A549 (cell line): Measurements from ENCODE around the gene SLC25A48. TPM values are rescaled to one million over a fixed set of nuclear protein-coding genes. Genes with fewer than 3 reads are reported as not detected.

Experiments used
- ATAC-seq, 2 experiments: fragments of 200-7000 bp in 1 of 2; fragments of >200 bp in 1 of 2; cut with Nextera tagmentation in 1 of 2; cut with Tn5 transposase in 1 of 2; 3 replicates each; pipeline versions ENCODE4 v1.8.0 to v1.9.1; 2018 to 2020; ENCODE audit warnings: mild to moderate bottlenecking in 1 of 2, moderate library complexity in 1 of 2
- CTCF ChIA-PET: fragments of 300-600 bp; sonication (Branson Sonifier 250); formaldehyde crosslinking; extraction: SDS; loops from one replicate; lab custom pipeline; 2021; ENCODE audit warnings: antibody characterized with exemption, inconsistent platforms; lab: Yijun Ruan, JAX
- POLR2A ChIA-PET: fragments of 350-600 bp; formaldehyde crosslinking; extraction: SDS; loops from one replicate; lab custom pipeline; 2021; ENCODE audit warnings: antibody characterized with exemption, inconsistent platforms; lab: Yijun Ruan, JAX
- DNase-seq, 2 experiments: peaks; one replicate each; pipeline versions ENCODE4 v3.0.0 to v3.0.0-alpha.2; 2011 to 2016; ENCODE audit warnings: low read depth in 1 of 2, low spot score in 1 of 2
- FAIRE-seq: peaks from 2 replicates; lab custom pipeline; 2011; peaks lifted over from hg19 to GRCh38; lab: Jason Lieb, UNC
- H3K27ac ChIP-seq, 2 experiments: fragments of >200 bp; sonication (Bioruptor Twin); formaldehyde crosslinking; 3 replicates each; pipeline ENCODE4 v1.5.1; 2016 to 2017
- H3K4me1 ChIP-seq: fragments of >200 bp; sonication (Bioruptor Twin); formaldehyde crosslinking; 3 replicates; pipeline ENCODE4 v1.6.1; 2016
- H3K4me2 ChIP-seq: fragments of >200 bp; sonication (Bioruptor Twin); formaldehyde crosslinking; 3 replicates; pipeline ENCODE4 v1.6.1; 2016
- H3K4me3 ChIP-seq: fragments of >200 bp; sonication (Bioruptor Twin); formaldehyde crosslinking; 3 replicates; pipeline ENCODE4 v1.5.1; 2016
- H3K9me3 ChIP-seq: fragments of >200 bp; sonication (Bioruptor Twin); formaldehyde crosslinking; 3 replicates; pipeline ENCODE4 v1.6.1; 2016
- BCL3 ChIP-seq: fragments of >200 bp; sonication (Bioruptor Twin); formaldehyde crosslinking; IDR thresholded peaks from 3 replicates; pipeline ENCODE4 v1.6.1; 2016
- BHLHE40 ChIP-seq: IDR thresholded peaks from 2 replicates; pipeline ENCODE4 v1.6.1; 2012; ENCODE audit warnings: low read depth, low read length, inconsistent platforms
- CBX8 ChIP-seq: fragments of 200-600 bp; sonication (generic); IDR thresholded peaks from 2 replicates; pipeline ENCODE4 v1.6.1; 2016
- CEBPB ChIP-seq, 2 experiments: fragments of >200 bp in 1 of 2; sonication (Bioruptor Twin) in 1 of 2; formaldehyde crosslinking in 1 of 2; IDR thresholded peaks; 2 replicates each; pipeline ENCODE4 v1.6.1; 2012 to 2016
- FOSB ChIP-seq: fragments of 250-450 bp; sonication (Bioruptor Pico); IDR thresholded peaks from 2 replicates; pipeline ENCODE4 v1.5.0; 2020; ENCODE audit warnings: mild to moderate bottlenecking, moderate library complexity
- HOXB13 ChIP-seq: fragments of 250-450 bp; sonication (Bioruptor Pico); IDR thresholded peaks from 2 replicates; pipeline ENCODE4 v1.5.0; 2020; ENCODE audit warnings: low read depth, mild to moderate bottlenecking, moderate library complexity
- MAFK ChIP-seq: fragments of 450-650 bp; IDR thresholded peaks from 2 replicates; pipeline ENCODE4 v1.6.1; 2014; ENCODE audit not compliant: partially characterized antibody
- MAX ChIP-seq: IDR thresholded peaks from 2 replicates; pipeline ENCODE4 v1.6.1; 2012
- MAZ ChIP-seq: fragments of 150-350 bp; IDR thresholded peaks from 2 replicates; pipeline ENCODE4 v1.6.1; 2014; ENCODE audit warnings: antibody characterized with exemption, low read depth, low read length, borderline replicate concordance
- MYC ChIP-seq: IDR thresholded peaks from 2 replicates; pipeline ENCODE4 v1.6.1; 2012; ENCODE audit warnings: mild to moderate bottlenecking, inconsistent platforms, low read length, improper control_type of control experiment, borderline replicate concordance
- PHF8 ChIP-seq: fragments of 200-600 bp; sonication (generic); IDR thresholded peaks from 2 replicates; pipeline ENCODE4 v1.6.1; 2016; ENCODE audit warnings: low read depth, mild to moderate bottlenecking, antibody characterized with exemption, moderate library complexity, borderline replicate concordance
- RARB ChIP-seq: fragments of 250-450 bp; sonication (Bioruptor Pico); IDR thresholded peaks from 2 replicates; pipeline ENCODE4 v1.8.0; 2021; ENCODE audit warnings: mild to moderate bottlenecking, moderate library complexity
- RCOR1 ChIP-seq: fragments of 150-350 bp; IDR thresholded peaks from 2 replicates; pipeline ENCODE4 v1.6.1; 2014; ENCODE audit warnings: antibody characterized with exemption, low read length, low read depth
- RFX5 ChIP-seq: fragments of 450-650 bp; IDR thresholded peaks from 2 replicates; pipeline ENCODE4 v1.7.1; 2014; ENCODE audit warnings: antibody characterized with exemption, mild to moderate bottlenecking, moderate library complexity
- SREBF2 ChIP-seq: fragments of 450-650 bp; IDR thresholded peaks from 2 replicates; pipeline ENCODE4 v1.6.1; 2014; ENCODE audit warnings: mild to moderate bottlenecking, moderate library complexity
- ZSCAN20 ChIP-seq: fragments of 250-450 bp; sonication (Bioruptor Pico); IDR thresholded peaks from 2 replicates; pipeline ENCODE4 v1.8.0; 2022; ENCODE audit warnings: mild to moderate bottlenecking, moderate library complexity
- WGBS: methylation state at CpG from one replicate; pipeline ENCODE4 v1.1.6; 2017; ENCODE audit errors: missing lambda C conversion rate; 5-methylcytosine and 5-hydroxymethylcytosine counted together
- polyA plus RNA-seq, 4 experiments: library from polyadenylated mRNA; depleted of rRNA in 3 of 4; stranded (reverse); fragments of >200 nt; fragmentation: RNase III in 1 of 4; extraction: RNeasy Plus Mini Kit Qiagen cat#74134 plus additional on column Dnase treatment in 1 of 4; gene quantifications; 2 replicates in 3 of 4; 3 replicates in 1 of 4; pipeline ENCODE4 v1.2.3, GENCODE V29; 2011 to 2017
- TF ChIP-seq, protein P1 (sequence below): fragments of >200 bp; sonication (Bioruptor Twin); formaldehyde crosslinking; IDR thresholded peaks from 2 replicates; pipeline ENCODE4 v1.6.1; 2016
- TF ChIP-seq, protein P2 (sequence below): fragments of 150-350 bp; IDR thresholded peaks from 2 replicates; pipeline ENCODE4 v1.6.1; 2014; ENCODE audit warnings: low read depth, mild to moderate bottlenecking, low read length
- TF ChIP-seq, protein P3 (sequence below): fragments of 250-450 bp; sonication (Bioruptor Pico); IDR thresholded peaks from 2 replicates; pipeline ENCODE4 v1.5.0; 2020; ENCODE audit warnings: low read depth, mild to moderate bottlenecking, moderate library complexity
- TF ChIP-seq, protein P4 (sequence below): IDR thresholded peaks from 2 replicates; pipeline ENCODE4 v1.6.1; 2012; ENCODE audit warnings: low read depth, borderline replicate concordance

Gene SLC25A48
- polyA plus RNA-seq, 2 of the 4 experiments (the other 2 are of a cell fraction) = 0.18 TPM; not detected in 1

DNA sequence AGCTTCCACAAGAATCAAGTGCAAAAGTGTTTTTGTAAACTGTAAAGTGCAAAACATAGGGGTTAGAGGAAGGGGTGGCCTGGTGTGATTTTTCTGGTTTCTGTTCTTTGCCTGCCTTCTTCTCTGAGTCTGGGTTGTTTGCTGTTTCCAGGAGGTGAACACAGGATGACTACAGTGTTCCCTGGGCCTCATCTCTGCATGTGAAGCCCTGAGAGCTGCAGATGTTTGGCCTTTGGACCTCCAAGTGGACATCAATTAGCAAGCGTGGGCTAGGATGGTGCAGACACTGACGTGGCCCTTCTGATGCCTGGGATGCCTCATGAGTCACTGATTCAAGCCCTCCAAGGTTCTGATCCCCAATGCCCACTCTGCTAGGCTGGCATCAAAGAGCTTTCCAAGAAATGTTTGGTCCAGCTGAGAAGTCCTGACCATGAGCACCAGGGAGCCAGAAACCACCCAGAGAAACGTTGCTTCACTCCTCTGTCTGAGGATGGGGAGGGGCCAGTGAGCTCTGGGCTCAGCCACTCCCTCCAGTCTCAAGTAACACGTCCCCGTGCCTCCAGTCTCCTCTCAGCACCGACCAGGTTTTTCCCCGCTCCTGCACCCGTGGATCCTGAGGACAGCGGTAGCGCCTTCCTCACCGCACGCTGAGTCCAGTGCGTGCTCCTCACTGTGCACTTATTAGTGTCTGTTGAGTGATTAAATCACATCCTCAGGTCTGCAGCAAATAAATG, 53.6 kb downstream of the SLC25A48 start:
- peak; percentile 75 to 82 for ATAC-seq
- FAIRE-seq = no peak
- WGBS = 72% methylated on average over 12 of the region's 13 CpGs
- H3K9me3 ChIP-seq = no peaks in the 10 kb centered on the region
- DNase-seq = peak; percentile 38 to 40
- peak overlapping the region; percentile 40 for H3K4me2 ChIP-seq
- no peak overlapping the region for H3K4me3 ChIP-seq
- POLR2A ChIA-PET = interaction anchor here (0.8 to 1.0 kb wide), 2 partner anchors 46 to 141 kb away, joined by 3 to 4 read pairs; partner anchors contain the start of gene TGFBI
- TF ChIP-seq HOXB13 (CRISPR knock-in tag) (no peak), MYC (no peak), CEBPB (IDR thresholded peaks at IDR 0.05) (peak in 1 of 2 experiments; percentile 19; a peak in 1 of 4 replicates), ZSCAN20 (no peak)
- CTCF ChIA-PET = interaction anchor here (0.6 to 6.3 kb wide), 32 partner anchors 9 to 329 kb away, joined by 3 to 74 read pairs (median 5); no protein-coding TSS in a partner anchor
- peak overlapping the region; percentile 9 to 65; a peak in 5 of 6 replicates for H3K27ac ChIP-seq
- peaks cover 22% of the 10 kb centered on the region for H3K4me1 ChIP-seq

DNA sequence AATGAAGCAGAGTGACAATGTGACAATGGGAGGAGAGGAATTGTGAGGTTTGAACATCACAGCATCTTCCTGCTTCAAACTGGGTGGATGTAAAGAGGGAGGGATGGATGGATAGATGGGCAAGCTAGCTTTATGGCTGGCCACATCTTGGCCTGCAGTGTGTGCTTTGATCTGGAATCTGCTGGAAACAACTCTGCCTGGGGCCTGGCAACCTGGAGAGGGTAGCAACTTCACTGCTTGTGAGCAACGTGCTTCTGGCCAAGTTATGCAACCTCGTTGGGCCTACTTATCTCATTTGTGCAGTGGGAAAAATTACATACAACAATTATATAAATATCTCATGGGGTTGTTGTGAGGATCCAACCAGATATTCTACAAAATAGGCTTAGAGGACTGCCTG, 55.8 kb downstream of the SLC25A48 start:
- CTCF ChIA-PET = interaction anchor here (0.6 to 6.8 kb wide), 11 partner anchors 11 to 351 kb away, joined by 3 to 74 read pairs (median 9); no protein-coding TSS in a partner anchor

More for the DNA sequence above, 55.8 kb downstream of the SLC25A48 start:
- DNase-seq (no peak), ATAC-seq (no peak), FAIRE-seq (no peak)
- Histone ChIP-seq H3K4me1 (peaks cover 32% of the 10 kb centered on the region), H3K4me2 (no peak overlapping the region), H3K9me3 (no peaks in the 10 kb centered on the region), H3K27ac (peak overlapping the region in 1 of 2 experiments; percentile 22; a peak in 1 of 6 replicates), H3K4me3 (no peak overlapping the region)
- 36% methylated on average over 2 of the region's 2 CpGs for WGBS
- TF ChIP-seq, protein P1, sequence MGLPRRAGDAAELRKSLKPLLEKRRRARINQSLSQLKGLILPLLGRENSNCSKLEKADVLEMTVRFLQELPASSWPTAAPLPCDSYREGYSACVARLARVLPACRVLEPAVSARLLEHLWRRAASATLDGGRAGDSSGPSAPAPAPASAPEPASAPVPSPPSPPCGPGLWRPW = no peak
- TF ChIP-seq MAX = no peak
- TF ChIP-seq, protein P2, sequence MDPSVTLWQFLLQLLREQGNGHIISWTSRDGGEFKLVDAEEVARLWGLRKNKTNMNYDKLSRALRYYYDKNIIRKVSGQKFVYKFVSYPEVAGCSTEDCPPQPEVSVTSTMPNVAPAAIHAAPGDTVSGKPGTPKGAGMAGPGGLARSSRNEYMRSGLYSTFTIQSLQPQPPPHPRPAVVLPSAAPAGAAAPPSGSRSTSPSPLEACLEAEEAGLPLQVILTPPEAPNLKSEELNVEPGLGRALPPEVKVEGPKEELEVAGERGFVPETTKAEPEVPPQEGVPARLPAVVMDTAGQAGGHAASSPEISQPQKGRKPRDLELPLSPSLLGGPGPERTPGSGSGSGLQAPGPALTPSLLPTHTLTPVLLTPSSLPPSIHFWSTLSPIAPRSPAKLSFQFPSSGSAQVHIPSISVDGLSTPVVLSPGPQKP = no peak
- TF ChIP-seq BCL3 = no peak
- TF ChIP-seq MAFK = no peak
- TF ChIP-seq RARB (CRISPR knock-in tag) = no peak
- TF ChIP-seq FOSB (CRISPR knock-in tag) = no peak
- no peak for TF ChIP-seq MAZ
- TF ChIP-seq, protein P3, sequence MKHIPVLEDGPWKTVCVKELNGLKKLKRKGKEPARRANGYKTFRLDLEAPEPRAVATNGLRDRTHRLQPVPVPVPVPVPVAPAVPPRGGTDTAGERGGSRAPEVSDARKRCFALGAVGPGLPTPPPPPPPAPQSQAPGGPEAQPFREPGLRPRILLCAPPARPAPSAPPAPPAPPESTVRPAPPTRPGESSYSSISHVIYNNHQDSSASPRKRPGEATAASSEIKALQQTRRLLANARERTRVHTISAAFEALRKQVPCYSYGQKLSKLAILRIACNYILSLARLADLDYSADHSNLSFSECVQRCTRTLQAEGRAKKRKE = no peak
- TF ChIP-seq, protein P4, sequence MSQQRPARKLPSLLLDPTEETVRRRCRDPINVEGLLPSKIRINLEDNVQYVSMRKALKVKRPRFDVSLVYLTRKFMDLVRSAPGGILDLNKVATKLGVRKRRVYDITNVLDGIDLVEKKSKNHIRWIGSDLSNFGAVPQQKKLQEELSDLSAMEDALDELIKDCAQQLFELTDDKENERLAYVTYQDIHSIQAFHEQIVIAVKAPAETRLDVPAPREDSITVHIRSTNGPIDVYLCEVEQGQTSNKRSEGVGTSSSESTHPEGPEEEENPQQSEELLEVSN = no peak
- no peak for TF ChIP-seq HOXB13 (CRISPR knock-in tag)
- no peak for TF ChIP-seq MYC
- TF ChIP-seq RFX5 = no peak
- TF ChIP-seq BHLHE40 = no peak
- TF ChIP-seq SREBF2 = no peak
- no peak for TF ChIP-seq PHF8
- no peak for TF ChIP-seq RCOR1
- TF ChIP-seq CBX8 = no peak
- POLR2A ChIA-PET = no interaction called here
